Nucleus accumbens (tissue), 56 donors: ENCODE data around the gene ABCA10.
"Not testable (repeated sequence)": the region's sequence is repeated elsewhere in the genome, so short reads cannot be mapped to it uniquely, and the experiment has no call there.

Experiments used
- DNase-seq, 56 donors: peaks; one replicate each; lab custom pipeline; 2025; lab: John Stamatoyannopoulos, UW

Gene ABCA10

DNA sequence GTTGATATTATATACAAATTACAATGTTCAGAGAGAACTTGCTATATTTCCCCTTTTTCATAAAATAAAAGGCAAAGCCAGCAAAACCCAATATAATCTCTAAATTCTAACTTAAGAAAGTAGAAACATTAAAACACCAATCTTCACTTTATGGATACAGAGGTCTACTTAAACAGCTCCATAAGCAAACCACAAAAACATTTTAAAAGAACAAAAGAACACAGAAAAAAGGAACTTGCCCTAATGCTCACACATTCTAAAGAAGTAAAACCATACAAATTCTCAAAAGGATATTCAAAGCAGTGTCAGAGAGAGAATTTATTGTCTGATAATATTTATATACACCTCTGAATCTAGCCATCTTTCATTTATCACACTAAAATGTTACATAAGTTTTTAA lies 606 bp downstream of the ABCA10 start:
- no peak for DNase-seq

DNA sequence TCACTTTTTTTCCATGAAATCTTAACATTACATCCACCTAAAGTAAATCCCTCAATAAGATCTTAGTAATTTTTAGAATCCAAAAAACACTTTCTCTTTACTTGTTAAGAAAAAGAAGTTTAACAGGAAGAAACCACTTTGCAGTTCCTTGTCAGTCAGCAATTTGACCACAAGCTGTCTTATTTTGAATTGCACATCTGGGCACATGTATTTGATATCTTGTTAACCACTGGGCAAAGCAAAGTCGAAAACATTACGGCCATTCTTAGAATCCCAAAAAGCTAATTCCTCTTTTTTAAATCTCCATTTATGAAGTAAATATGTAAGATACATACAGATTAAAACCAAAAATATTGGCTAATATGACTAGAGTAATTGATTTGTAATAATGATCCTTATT lies 1.1 kb downstream of the ABCA10 start:
- DNase-seq: no peak

DNA sequence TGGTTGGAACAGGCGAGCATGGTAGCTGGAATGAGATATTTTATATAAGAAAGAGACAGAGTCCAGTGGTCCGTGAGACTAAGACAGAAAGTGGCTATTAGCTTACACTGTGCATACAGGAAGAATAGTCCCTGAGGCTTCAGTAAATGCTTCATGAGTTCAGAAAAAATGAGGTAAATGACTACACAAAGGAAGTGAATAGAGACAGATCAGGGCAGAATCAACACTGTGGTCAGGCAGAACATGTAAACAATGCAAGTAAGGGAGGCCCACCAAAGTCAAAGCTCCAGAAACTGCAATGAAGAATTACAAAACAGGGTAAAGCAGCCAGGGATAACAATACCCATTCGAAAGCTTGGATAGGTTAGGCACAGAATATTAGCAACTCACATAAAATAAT lies 4.8 kb downstream of the ABCA10 start:
- DNase-seq: no peak

DNA sequence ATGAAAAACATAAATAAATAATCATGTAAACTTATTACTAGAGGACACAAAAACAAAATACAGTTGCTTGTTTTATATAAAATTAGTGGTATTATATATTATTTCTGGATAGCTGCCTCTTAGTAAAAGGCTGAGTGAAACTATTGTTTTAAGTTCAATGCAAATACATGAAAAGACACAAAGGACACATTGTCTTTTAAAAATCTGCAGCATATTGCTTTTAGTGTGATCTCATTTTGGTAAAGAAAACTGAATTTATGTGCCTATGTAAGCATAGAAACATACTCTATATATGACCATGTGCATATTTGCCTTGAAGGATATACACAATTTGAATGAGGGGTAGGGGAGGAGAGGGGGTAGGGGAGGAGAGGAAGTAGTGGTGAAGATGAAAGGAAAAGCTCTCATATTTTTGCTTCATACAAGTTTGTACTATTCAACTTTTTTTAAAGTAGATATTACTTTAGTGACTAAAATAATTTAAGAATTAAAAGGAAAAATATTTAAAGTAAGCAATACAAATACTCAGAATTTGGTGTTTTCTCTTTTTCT lies 5.8 kb downstream of the ABCA10 start:
- DNase-seq: no peak

DNA sequence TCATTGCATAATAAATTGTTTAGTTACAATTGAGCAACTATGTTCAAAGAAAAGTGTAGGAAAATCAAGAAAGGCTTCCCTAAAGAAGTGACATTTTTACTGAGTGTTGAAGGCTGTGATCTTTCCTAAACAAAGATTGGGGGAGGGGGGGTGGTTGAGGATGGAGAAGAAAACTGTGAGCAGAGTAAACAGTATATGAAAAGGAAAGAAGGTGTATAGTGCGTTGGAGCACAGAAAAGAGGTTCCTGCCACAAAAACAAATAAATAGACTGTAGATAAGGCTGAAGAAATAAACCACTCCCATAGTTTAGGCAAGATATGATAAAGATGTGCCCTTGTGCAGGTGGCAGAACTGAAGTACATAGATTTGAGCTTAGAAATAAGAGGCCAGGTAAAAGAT lies 8.5 kb downstream of the ABCA10 start:
- no peak for DNase-seq

DNA sequence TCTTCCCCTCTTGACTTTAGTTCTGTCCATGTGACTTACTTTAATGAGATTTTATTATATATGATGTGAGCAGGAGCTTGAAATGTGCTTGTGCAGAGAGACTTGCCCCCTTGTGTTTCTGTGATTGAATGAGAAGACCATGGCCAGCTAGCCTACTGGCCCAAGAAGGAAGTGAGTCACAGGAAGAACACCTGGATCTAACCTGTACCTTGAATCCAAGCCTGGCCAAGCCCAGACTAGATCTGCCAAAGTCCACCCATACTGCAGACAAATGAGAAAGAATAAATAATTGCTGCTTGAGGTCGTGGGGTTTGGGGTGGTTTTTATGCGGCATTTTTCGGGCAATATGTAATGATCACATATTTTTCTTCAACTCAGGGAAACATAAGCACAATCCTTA lies 9.6 kb downstream of the ABCA10 start:
- no peak for DNase-seq

DNA sequence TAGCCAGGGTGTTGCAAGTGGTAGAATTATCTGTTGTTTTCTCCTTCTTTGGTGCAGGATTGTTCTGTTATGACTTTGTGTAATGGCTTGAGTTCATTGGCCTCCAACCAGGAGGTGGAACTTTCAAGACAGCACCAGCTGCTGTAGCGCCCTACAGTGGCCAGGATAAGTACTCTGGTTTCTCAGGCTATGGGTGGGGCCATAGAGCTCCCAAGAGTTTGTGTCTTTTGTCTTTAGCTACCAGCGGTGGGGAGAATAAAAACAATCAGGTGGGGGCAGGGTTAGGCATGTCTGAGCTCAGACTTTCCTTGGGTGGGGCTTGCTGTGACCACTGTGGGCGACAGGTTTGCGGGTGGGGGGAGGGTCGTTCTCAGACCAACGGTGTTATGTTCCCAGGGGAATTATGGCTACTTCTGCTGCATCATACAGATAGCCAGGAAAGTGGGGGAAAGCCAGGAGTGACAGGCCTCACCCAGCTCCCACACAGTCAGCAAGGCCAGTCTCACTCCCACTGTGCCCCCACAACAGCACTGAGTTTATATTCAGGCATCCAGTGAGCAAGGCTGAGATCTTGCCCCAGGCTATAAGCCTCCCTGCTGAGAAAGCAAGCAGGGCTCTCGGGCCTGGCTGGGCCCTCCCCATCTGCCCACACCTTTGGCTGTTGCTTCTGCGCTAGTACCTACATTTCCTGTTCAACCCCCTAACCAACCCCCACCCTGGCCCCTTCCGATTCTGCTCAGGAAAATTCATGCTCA lies 15.4 kb downstream of the ABCA10 start:
- DNase-seq: no peak

DNA sequence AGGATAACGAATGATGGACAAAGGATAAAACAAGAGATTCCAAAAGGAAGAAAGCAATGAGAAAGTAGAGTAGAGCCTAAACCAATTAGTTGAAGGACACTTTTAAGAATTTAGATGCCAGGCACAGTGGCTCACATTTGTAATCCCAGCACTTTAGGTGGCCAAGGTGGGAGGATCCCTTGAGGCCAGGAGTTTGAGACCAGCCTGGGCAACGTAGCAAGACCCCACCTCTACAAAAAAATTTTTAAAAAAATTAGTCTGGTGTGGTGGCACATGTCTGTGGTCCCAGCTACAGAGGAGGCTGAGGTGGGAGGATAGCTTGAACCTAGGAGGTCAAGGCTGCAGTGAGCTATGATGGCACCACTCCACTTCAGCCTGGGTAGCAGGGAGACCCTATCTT lies 20.0 kb downstream of the ABCA10 start:
- DNase-seq: no peak

DNA sequence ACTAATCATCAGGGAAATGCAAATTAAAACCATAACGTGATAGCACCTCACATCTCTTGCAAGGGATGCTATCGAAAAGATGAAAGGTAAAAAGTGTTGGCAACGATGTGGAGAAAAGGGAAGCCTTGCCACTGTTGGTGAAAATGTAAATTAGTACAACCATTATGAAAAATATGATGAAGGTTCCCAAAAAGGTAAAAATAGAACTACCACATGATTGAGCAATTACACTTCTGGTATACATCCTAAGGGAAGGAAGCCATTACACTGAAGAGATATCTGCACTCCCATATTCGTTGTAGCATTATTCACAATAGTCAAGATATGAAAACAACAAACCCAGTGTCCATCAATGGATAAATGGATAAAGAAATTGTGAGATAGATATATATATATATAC lies 21.5 kb downstream of the ABCA10 start:
- no peak for DNase-seq

DNA sequence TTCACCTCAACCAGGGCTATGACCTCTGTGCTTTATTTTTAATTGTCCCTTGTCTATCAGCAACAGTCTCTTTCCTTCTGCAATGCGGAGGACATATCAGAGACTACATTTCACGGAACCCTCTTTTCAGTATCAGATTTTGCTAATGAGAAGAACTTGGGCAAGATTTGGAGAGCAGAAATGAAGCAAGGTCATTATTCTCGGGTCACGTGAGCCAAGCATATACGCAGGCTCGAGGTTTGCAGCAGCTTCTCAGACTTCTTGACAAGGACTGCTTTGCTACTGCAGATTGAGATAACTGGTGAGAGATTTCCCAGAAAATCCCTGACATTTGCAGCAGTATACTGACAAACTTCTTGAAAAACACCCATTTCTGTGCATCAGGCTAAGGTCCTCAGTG lies 30.4 kb downstream of the ABCA10 start:
- DNase-seq: no peak

DNA sequence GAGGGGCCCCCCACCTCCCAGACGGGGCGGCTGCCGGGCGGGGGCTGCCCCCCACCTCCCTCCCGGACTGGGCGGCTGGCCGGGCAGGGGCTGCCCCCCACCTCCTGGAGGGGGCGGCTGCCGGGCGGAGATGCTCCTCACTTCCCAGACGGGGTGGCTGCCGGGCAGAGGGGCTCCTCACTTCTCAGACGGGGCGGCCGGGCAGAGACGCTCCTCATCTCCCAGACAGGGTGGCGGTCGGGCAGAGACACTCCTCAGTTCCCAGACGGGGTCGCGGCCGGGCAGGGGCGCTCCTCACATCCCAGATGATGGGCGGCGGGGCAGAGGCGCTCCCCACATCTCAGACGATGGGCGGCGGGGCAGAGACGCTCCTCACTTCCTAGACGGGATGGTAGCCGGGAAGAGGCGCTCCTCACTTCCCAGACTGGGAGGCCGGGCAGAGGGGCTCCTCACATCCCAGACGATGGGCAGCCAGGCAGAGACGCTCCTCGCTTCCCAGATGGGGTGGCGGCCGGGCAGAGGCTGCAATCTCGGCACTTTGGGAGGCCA lies 32.4 kb downstream of the ABCA10 start:
- not testable (repeated sequence) for DNase-seq

DNA sequence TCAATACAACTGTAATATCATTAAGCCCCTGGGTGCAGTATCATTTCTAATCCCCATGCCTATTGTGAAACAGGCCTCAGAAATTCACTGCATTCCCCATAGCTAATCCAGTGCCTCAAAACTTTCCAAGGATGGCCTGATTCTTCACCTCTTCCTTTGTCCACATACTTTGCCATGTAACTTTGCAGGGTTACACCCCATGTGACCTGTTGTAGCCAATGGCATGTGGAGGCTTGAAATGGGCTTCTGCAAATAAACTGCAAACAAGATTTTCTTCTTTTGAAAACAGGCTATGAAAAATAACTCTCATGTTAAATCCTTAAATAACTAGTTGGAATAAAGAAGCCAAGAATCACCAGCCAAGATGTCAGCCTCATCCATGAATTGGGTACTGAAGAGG lies 35.9 kb downstream of the ABCA10 start:
- no peak for DNase-seq

DNA sequence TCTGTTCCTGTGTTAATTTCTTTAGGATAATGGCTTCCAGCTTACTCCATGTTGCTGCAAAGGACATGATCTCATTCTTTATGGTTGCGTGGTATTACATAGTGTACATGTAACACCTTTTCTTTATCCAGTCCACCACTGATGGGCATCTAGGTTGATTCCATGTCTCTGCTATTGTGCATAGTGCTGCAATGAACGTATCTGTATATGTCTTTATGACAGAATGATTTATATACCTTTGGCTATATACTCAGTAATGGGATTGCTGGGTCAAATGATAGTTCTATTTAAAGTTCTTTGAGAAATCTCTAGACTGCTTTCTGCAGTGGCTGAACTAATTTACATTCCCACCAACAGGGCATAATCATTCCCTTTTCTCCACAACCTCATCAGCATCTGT lies 39.8 kb downstream of the ABCA10 start:
- DNase-seq: no peak

DNA sequence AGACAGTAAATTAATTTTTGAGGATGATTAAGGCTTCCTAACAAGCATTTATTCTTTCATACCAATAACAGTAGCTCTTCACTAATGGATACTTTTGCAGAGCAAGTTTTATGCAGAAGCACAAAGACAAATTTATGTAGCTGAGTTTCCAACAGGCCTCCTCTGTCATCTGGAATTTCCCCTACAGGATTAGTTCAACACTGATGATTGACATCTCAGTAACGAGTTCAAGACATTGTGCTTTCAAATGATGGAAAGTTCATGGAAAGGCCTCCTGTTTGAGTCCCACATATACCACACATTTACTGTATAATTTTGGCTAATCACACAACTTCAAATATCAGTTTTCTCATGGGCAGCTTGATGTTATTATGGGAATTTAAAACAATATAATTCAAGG lies 40.6 kb downstream of the ABCA10 start:
- DNase-seq: no peak

DNA sequence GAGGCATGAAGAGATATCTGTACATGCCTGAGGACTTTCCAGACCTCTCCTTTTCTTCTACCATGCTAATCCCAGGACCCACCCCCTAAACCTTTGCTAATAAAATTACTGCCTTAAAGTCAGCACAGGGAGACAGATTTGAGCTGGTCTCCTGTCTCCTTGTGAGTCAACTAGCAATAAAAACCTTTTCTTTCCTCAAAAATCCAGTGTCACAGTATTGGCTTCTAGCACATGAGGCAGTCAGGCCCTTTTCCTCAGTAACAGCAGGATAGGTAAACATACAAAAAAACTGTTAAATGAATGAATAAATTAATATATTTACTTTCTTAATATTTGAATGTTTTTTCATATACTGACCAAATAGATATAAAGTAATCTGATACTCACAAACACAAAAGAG lies 41.3 kb downstream of the ABCA10 start:
- DNase-seq: no peak

DNA sequence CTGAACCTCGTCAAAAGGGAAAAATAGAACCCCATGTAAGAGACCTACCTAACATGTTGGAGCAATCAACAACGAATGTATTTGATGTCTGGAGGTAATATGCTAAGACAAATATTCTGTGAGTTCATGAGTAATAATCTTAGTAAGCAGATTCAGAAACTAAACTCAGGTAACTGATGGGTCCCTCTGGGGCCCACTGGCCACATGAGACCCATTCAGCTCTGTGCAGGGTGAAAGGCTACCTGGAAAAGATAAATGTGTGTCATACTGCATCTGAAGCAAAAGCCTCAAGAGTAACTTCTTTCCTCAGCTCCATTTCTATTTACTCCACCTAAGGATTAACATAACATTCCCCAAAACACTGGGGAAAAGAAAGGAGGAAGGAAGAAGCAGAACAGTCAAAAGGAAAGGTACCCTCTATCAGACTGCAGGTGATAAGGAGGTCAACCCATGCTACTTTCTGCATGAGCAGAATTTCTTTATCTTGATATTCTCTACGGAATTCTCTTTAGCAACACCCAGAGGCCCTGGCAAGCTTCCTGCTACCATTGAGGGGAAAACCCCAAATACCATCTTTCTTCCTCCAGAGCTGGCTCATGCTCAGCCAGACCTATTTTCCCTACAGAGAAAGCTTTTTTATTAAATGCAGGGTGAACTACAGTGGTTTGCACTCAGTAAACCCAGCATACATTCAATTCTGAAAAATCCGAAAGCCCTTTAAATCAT lies 49.2 kb downstream of the ABCA10 start:
- no peak for DNase-seq

DNA sequence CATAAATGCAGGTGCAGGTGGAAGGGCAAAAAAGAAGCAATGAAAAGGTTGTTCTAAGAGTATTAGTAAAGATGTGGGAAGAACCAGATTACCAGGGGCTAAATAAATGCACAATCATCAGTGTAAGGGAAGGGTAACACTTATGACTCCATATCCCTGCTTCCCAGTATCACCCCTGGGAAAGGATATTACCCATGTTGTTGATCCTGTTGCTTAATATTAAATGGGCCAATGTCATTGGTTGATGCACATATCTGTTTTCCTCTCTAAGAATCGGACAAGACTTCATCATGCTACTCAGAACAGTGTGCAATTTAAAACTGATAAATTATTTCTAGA lies 52.2 kb downstream of the ABCA10 start:
- no peak for DNase-seq

DNA sequence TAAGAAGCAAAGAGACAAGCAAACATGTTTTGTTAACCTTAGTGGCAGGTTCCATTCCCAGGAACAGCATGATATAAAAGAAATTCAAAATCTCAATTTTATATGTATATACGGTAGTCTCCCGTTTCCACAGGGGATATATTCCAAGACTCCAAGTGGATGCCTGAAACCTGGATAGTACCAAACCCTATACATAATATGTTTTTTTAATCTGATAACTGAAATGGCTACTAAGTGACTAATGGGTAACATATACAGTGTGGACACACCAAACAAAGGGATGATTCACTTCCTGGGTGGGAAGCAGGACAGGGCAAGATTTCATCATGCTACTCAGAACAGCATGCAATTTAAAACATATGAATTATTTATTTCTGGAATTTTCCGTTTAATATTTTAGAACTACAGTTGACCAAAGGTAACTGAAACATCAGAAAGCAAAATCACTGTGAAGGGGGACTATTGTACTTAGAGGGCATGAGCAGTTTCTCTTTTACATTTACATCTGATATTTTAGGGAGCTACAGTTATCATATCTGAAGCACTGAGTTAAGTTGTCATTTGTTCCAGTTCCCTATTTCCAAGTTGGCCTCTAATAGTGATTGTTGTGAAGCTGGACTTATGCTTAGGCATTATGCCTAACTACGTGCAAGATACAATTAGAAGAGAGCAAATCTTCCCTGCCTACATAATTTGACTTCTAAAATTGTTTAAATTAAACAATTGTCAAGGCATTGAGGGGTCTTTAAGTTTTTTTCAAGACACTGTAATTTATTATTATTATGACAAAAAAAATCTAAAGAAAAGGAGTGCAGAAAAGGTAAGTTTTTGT lies 52.8 kb downstream of the ABCA10 start:
- DNase-seq: no peak

DNA sequence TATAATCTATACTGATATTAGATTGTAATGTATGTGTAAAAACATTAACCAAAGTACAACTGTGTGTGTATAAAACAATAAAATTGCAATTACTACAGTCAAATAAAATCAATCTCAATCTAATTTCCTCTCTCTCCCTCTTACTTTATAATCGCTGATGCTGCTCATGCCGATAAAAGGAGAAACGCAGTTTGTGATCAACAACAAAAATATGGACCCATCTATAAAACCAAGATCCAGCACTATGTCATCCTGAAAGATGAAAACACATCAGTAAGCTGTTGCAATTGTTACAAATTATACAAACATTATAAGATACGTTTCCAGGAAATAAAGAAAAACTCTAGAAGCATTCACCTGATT lies 53.4 kb downstream of the ABCA10 start:
- no peak for DNase-seq

DNA sequence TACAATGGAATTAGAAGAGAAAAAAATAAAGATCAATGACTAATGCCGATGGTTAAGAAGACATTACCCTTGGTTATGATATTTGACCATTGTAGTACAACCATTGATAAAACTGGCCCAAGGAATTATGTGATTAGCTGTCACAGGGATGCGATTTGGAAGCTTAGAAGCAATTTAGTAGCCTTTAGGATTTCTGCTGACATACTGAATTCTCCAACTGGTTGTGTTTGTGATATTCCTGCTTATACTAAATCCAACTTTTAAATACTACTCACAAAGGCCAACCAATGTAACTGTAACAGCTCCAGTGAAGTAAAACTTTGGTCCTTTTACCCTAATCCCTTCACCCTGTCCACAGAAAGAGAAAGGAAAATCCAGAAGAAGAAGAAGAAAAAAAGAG lies 55.5 kb downstream of the ABCA10 start:
- DNase-seq: no peak

DNA sequence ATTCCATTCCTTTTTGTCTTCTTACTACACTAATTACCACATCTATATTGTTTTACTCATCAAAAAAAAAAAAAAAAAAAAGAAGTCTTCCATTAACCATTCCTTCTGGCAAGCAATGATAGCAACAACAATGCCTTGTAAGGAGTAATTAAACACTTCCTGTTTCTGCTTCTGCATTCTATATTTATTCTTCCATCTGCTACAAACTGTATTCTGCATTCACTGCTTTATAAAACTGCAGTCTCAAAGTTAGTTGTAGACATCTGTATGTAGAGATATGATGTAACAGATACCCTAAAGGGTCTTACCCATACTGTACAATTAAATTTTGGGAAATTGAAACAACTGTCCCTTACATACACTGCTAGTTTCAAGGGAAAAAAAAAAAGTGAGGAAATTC lies 58.2 kb downstream of the ABCA10 start:
- no peak for DNase-seq
